ENCODE measurements around the gene TRIM2.

DNA sequence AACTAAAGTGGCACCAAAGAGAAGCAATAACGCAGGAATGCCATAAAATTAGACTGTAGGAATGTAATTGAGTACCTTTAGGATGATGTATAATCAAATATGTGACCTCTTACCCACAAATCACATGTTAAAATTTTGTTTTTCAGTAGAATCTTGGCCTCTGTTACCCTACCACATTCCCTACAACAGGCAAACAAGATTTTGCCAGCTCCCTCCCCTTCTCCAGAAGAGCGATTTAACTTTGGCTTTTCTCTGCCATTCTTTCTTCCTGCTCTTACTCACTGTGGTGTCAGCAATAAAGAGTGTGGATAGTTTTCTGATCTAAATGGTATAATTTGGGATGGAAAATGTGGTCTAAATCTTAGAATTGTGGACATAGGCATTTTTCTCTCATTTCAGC is 57.2 kb downstream of the TRIM2 start:
- TF ChIP-seq CTCF (IDR thresholded peaks at IDR 0.05) (no peak), POLR2A (IDR thresholded peaks at IDR 0.05) (no peak)

All from body of pancreas (tissue), 4 donors.